Transverse colon (tissue), 4 donors: ENCODE measurements around the gene DPH7.

Experiments used
- CTCF ChIP-seq, 5 experiments: fragments of 200-600 bp in 3 of 5; fragments of 450-650 bp in 2 of 5; sonication (generic) in 3 of 5; IDR thresholded peaks; 1 replicate in 2 of 5; 2 replicates in 3 of 5; pipeline ENCODE4 v1.5.1; 2016 to 2017; ENCODE audit warnings: antibody characterized with exemption in 5 of 5, inconsistent platforms in 3 of 5, mild to moderate bottlenecking in 2 of 5, moderate library complexity in 1 of 5
- POLR2AphosphoS5 ChIP-seq, 3 donors: sonication (generic); formaldehyde crosslinking; IDR thresholded peaks; one replicate each; pipeline ENCODE4 v1.6.1; 2016; ENCODE audit warnings: antibody characterized with exemption in 3 of 3

DNA sequence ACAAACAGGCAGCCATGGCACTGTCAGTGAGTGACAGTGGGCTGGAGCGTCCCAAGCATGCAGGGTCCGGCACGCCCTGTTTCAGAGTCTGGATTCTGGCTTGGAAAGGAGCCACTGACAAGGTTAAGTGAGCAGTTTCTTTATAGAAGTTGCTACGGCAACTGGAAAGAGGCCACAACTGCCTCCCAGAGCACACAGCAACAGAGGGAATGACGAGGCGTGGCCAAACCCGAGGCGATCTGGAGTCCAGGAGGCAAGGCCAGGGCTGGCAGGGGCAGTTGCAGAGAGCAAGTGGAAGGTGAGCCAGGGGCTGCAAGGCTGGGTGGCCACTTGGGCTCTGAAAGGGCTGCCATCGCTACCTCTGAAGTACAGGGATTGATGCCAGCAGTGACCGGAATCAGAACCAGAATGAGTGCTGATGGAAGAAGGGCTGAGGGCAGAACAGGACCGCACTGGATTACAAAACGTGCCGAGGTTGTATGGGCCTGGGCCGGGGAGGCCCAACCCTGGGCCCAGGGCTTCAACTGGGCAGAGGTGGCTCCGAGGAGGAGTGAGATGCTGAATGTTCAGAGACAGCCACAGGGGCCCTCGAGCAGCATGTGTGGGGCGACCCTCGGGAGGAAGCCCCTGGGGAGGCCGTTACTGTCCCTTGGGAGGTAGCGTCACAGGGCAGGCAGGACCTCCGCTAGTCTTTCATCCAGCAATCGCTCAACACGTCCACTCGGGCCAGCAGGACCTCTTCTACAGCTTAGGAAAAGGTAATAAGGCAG is 22.5 kb downstream of the DPH7 start:
- TF ChIP-seq POLR2AphosphoS5 (IDR thresholded peaks at IDR 0.05) (peak in 1 of 3 donors; percentile 25), CTCF (IDR thresholded peaks at IDR 0.05) (no peak)
